Esophagus muscularis mucosa (tissue), 4 donors: ENCODE results near the gene EGFL7. TPM values are rescaled to one million over a fixed set of nuclear protein-coding genes. Genes with fewer than 3 reads are reported as not detected.
A peak's percentile ranks its signal among the peaks of the same experiment; 100 is the strongest.

Experiments used
- DNase-seq: peaks from one replicate; pipeline ENCODE4 v3.0.0-alpha.2; 2017; ENCODE audit errors: extremely low spot score
- H3K27ac ChIP-seq, 4 donors: fragments of 200-600 bp; sonication (generic); replicated peaks in 1 of 4; 1 replicate in 3 of 4; 2 replicates in 1 of 4; pipeline ENCODE4 v1.5.1; 2016 to 2019; ENCODE audit warnings: mild to moderate bottlenecking in 1 of 4
- H3K27me3 ChIP-seq, 4 donors: fragments of 200-600 bp; sonication (generic); one replicate each; pipeline versions ENCODE4 v1.5.1 to v1.6.0; 2016 to 2019
- H3K36me3 ChIP-seq, 4 donors: fragments of 200-600 bp; sonication (generic); one replicate each; pipeline ENCODE4 v1.5.1; 2016 to 2019
- H3K4me1 ChIP-seq, 4 donors: fragments of 200-600 bp; sonication (generic); one replicate each; pipeline ENCODE4 v1.5.1; 2016 to 2019
- H3K4me3 ChIP-seq, 4 donors: fragments of 200-600 bp; sonication (generic); 1 replicate in 2 of 4; 2 replicates in 2 of 4; pipeline ENCODE4 v1.5.1; 2016 to 2019; ENCODE audit warnings: mild to moderate bottlenecking in 4 of 4, moderate library complexity in 1 of 4
- H3K9me3 ChIP-seq, 4 donors: fragments of 200-600 bp; sonication (generic); 1 replicate in 3 of 4; 2 replicates in 1 of 4; pipeline ENCODE4 v1.5.1; 2016 to 2019
- CTCF ChIP-seq, 3 experiments: fragments of 200-600 bp in 2 of 3; fragments of 450-650 bp in 1 of 3; sonication (generic) in 2 of 3; IDR thresholded peaks; one replicate each; pipeline ENCODE4 v1.5.1; 2017 to 2019; ENCODE audit warnings: antibody characterized with exemption in 3 of 3, mild to moderate bottlenecking in 2 of 3, moderate library complexity in 1 of 3
- EP300 ChIP-seq: sonication (generic); formaldehyde crosslinking; IDR thresholded peaks from one replicate; pipeline ENCODE4 v1.6.1; 2017; ENCODE audit warnings: antibody characterized with exemption
- POLR2A ChIP-seq: fragments of 450-650 bp; IDR thresholded peaks from one replicate; pipeline ENCODE4 v1.6.1; 2017; ENCODE audit warnings: antibody characterized with exemption, moderate library complexity, mild to moderate bottlenecking, low read depth
- POLR2AphosphoS5 ChIP-seq, 2 donors: sonication (generic); formaldehyde crosslinking; IDR thresholded peaks; one replicate each; pipeline ENCODE4 v1.6.1; 2017; ENCODE audit warnings: antibody characterized with exemption in 2 of 2
- WGBS: methylation state at CpG from one replicate; pipeline ENCODE4 v1.1.5; 2018; 5-methylcytosine and 5-hydroxymethylcytosine counted together
- intact Hi-C: fragments of 100-400 bp; cut with DNase I; formaldehyde crosslinking; loops from one replicate; pipeline ENCODE4 v1.15.1; 2023
- total RNA-seq, 4 donors: library from RNA; depleted of rRNA; stranded (reverse); fragments of >200 nt; gene quantifications; one replicate each; pipeline versions ENCODE4 v1.1.0 to v1.2.1, GENCODE V29; 2016

EGFL7 gene
- total RNA-seq, 4 donors from 2014 or later: 33.2 to 134 (median 78.7) TPM

DNA sequence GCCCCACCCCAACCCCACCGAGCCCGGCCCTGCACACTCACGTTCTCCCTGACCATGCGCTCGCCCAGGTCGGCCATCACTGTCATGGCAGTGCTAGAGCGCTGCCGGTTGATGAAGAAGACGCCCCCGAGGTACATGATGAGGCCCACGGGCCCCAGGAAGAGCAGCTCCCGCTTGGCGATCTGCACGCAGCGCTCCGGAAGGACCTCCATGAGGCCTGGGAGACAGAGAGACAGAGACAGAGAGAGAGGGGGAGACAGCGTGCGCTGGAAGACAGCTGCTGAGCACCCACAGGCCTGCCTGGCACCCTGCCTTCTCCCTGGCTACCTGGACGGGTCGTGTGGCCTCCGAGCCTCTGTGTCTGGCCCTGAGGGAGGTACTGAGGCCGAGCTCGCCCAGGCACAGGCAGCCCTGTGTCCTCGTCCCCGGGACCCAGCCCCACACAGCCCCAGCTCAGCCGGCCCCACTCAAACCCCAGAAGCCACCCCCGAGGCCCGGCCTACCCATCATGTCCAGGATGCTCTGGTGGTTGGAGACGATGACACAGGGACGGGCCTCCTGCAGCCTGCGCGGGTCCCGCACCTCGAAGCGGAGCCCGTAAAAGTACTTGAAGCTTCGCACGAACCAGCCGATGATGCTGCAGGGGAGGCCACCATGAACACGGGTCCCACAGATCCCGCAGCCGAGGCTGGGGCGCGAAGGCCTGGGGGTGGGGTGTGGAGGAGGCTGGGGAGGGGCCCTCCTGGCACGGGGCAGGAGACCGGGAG, 14.4 kb downstream of the EGFL7 start:
- TF ChIP-seq CTCF (IDR thresholded peaks at IDR 0.05) (no peak), POLR2A (no peak), POLR2AphosphoS5 (IDR thresholded peaks at IDR 0.05) (peak in 1 of 2 donors; percentile 27), EP300 (no peak)
- 88% methylated on average over 27 of the region's 46 CpGs for WGBS
- intact Hi-C loops: no loop called here
- no peak for DNase-seq
- H3K4me1 ChIP-seq: peaks cover 0 to 19% (median 11%) of the 10 kb centered on the region in 4 donors
- H3K27me3 ChIP-seq: no peaks in the 10 kb centered on the region
- no peak overlapping the region for H3K4me3 ChIP-seq
- H3K27ac ChIP-seq: no peak overlapping the region
- H3K9me3 ChIP-seq: no peaks in the 10 kb centered on the region
- H3K36me3 ChIP-seq: peaks cover 8 to 50% (median 44%) of the 10 kb centered on the region in 4 donors

- H3K36me3 ChIP-seq: peaks cover 8 to 44% (median 38%) of the 10 kb centered on the region in 4 donors
- TF ChIP-seq EP300 (no peak), POLR2A (no peak), CTCF (IDR thresholded peaks at IDR 0.05) (no peak), POLR2AphosphoS5 (IDR thresholded peaks at IDR 0.05) (peak in 1 of 2 donors; percentile 13)
- H3K4me1 ChIP-seq: peaks cover 0 to 17% (median 8%) of the 10 kb centered on the region in 4 donors
- H3K27me3 ChIP-seq: no peaks in the 10 kb centered on the region
- WGBS: 95% methylated on average over 11 of the region's 15 CpGs
- H3K9me3 ChIP-seq: no peaks in the 10 kb centered on the region
- no peak overlapping the region for H3K27ac ChIP-seq
- H3K4me3 ChIP-seq: no peak overlapping the region
- no peak for DNase-seq
- intact Hi-C loops: no loop called here
Measured at GRCh38 chr9:136678034-136678433, 15.3 kb downstream of the EGFL7 start.

DNA sequence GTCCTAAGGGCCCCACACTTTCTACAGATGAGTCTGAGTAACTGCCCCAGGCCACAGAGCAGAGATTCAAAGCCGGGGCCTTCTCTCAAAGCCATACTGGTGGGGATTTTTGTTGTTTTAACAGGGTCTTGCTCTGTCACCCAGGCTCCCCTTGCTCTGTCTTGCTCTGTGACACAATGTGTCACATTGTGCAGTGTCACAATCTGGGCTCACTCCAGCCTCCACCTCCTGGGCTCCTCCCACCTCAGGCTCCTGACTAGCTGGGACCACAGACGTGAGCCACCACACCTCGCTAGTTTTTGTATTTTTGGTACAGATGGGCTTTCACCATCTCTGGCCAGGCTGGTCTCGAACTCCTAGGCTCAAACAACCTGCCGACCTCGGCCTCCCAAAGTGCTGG, 15.9 kb downstream of the EGFL7 start:
- no peak for DNase-seq
- peaks cover 0 to 19% (median 8%) of the 10 kb centered on the region in 4 donors for H3K4me1 ChIP-seq
- H3K4me3 ChIP-seq: no peak overlapping the region
- peaks cover 8 to 38% (median 32%) of the 10 kb centered on the region in 4 donors for H3K36me3 ChIP-seq
- no peaks in the 10 kb centered on the region for H3K27me3 ChIP-seq
- H3K9me3 ChIP-seq: no peaks in the 10 kb centered on the region
- TF ChIP-seq EP300 (no peak), POLR2AphosphoS5 (IDR thresholded peaks at IDR 0.05) (no peak)
- 86% methylated on average over 6 of the region's 6 CpGs for WGBS
- intact Hi-C loops: no loop called here
- no peak overlapping the region for H3K27ac ChIP-seq

DNA sequence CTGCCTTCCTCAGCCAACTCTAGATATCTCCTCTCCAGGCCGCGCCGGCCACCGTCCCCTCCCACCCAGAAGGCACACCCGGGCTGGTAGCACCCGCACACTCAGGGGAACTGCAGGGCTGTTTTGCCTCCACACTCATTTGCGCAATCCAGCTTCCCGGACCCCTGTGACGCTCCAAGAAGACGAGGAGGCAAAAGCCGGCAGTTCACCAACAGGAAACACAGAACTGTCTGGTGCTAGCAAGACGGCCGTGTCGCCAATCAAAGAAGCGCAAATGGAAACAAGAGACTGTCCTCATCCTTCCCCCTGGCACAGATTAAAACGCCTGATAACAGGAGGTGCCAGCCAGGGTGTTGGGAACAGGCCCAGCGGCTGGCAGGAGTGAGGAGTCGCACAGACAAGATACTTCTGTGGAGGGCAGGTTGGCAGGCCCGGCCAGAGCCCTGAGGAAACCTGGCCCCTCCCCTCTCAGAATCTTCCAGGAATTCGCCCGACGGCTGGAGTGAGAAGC, 16.8 kb downstream of the EGFL7 start:
- intact Hi-C loops: no loop called here
- H3K27ac ChIP-seq: no peak overlapping the region
- no peak for DNase-seq
- H3K4me1 ChIP-seq: peaks cover 5 to 27% (median 12%) of the 10 kb centered on the region in 4 donors
- H3K27me3 ChIP-seq: no peaks in the 10 kb centered on the region
- H3K36me3 ChIP-seq: peaks cover 8 to 33% (median 24%) of the 10 kb centered on the region in 4 donors
- TF ChIP-seq CTCF (IDR thresholded peaks at IDR 0.05) (no peak), POLR2AphosphoS5 (IDR thresholded peaks at IDR 0.05) (no peak), EP300 (no peak), POLR2A (no peak)
- 79% methylated on average over 21 of the region's 22 CpGs for WGBS
- H3K9me3 ChIP-seq: no peaks in the 10 kb centered on the region
- H3K4me3 ChIP-seq: no peak overlapping the region

DNA sequence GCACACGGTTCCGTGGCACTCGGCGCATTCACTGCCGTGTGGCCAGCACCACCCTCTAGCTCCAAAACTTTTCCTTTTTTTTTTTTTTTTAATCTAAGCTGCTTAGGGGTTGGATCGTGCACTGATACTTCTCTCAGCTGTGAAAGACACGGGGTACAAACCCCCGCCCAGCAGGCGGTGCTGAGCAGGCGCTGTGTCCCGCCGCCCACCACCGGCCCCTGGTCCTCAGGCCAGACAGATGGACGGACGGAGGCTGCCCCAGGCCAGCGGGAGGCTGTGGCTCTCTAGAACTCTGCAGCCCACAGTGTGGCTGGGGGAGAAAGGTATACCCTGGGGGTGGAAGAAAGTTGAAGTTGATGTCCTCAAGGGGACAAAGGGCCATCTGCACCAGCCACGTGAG, 18.3 kb downstream of the EGFL7 start:
- DNase-seq: no peak
- Histone ChIP-seq H3K4me3 (no peak overlapping the region), H3K9me3 (no peaks in the 10 kb centered on the region), H3K27ac (no peak overlapping the region), H3K27me3 (no peaks in the 10 kb centered on the region), H3K36me3 (peaks cover 5 to 20% (median 14%) of the 10 kb centered on the region in 4 donors), H3K4me1 (peaks cover 20 to 40% (median 28%) of the 10 kb centered on the region in 4 donors)
- 94% methylated on average over 17 of the region's 17 CpGs for WGBS
- TF ChIP-seq EP300 (no peak), POLR2AphosphoS5 (IDR thresholded peaks at IDR 0.05) (no peak), CTCF (IDR thresholded peaks at IDR 0.05) (no peak), POLR2A (no peak)
- intact Hi-C loops: no loop called here
